NCI-H1105 (cell line): Measurements from ENCODE around the gene JAML.

Source experiments
- DNase-seq: peaks from one replicate; lab custom pipeline; 2025; lab: John Stamatoyannopoulos, UW

JAML gene

DNA sequence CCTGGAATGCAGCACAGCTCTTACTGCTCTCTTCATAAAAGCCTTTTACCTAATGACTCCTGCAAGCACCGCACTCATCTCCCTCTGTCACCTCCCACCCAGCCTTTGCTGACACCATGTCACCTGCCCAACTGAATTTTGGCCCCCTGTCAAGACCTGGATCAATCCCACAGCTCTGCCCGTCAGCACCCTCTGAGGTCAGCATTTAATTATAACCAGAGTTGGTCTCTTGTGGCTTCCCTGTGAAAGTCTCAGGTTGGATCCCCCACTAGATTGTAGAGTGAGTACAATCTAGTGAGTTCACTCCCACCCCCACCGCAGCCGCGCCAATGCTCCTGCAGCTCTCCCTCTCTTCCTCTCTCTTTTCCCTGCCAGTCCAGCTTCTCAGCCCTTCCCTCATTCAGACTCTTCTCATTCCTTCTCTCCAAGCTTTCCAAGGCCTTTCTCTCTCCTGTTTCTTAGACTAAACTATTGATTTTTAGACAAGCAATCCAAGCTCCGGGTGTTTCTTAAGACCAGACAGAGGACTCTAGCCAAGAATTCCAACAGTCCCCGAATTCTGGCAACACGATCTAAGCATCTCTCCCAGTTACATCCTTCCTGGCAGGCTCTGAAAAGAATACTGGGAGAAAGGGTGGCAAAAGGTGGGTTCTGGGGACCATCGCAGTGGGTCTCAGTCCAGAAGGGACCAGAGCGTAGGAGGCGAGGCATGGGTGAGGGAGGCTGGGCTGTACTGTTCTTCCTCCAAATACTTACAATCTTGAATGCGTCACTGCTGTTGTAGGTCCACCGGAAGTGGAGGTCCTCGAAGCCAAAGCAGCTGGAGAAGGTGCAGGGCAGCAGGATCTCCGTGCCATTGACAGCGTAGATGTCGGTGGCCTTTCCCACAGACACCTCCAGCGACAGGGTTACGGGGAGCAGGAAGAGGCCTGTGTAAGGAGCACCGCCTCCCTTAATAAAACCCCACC lies 80.2 kb downstream of the JAML start:
- DNase-seq, result peak; percentile 22
